ENCODE measurements around the gene MYL4. TPM values are rescaled to one million over a fixed set of nuclear protein-coding genes. Genes with fewer than 3 reads are reported as not detected.

Gene MYL4
- total RNA-seq, 4 donors from 2014 or later = not detected

- TF ChIP-seq CTCF (IDR thresholded peaks at IDR 0.05; ENCODE audit: low read depth) = no peak
These were observed 56.9 kb downstream of the MYL4 start for GRCh38 chr17:47265983-47266541.

GRCh38 chr17:47266782-47267181 is 57.6 kb downstream of the MYL4 start:
- TF ChIP-seq CTCF (IDR thresholded peaks at IDR 0.05; ENCODE audit: low read depth) = no peak

GRCh38 chr17:47267354-47267828 is 58.2 kb downstream of the MYL4 start:
- no peak for TF ChIP-seq CTCF (IDR thresholded peaks at IDR 0.05; ENCODE audit: low read depth)

- TF ChIP-seq CTCF (IDR thresholded peaks at IDR 0.05; ENCODE audit: low read depth) = no peak
These were observed 62.0 kb downstream of the MYL4 start for GRCh38 chr17:47270946-47271705.

- no peak for TF ChIP-seq CTCF (IDR thresholded peaks at IDR 0.05; ENCODE audit: low read depth)
These were observed 63.3 kb downstream of the MYL4 start for GRCh38 chr17:47272491-47272890.

- no peak for TF ChIP-seq CTCF (IDR thresholded peaks at IDR 0.05; ENCODE audit: low read depth)
These were observed 64.1 kb downstream of the MYL4 start for GRCh38 chr17:47273245-47273644.

Small RNAs within 50 kb of the gene (small RNA-seq; reads per million reads assigned to genes)
- gene RNU7-186P = not detected

Other genes starting within 250 kb of the MYL4 start
- under 1 TPM in 2 of 4 donors, not detected in 2; 0.66 to 0.75 TPM for gene RPRML, start 230.1 kb upstream of the MYL4 start, total RNA-seq
- 100 to 1,000 TPM in 1 of 4 donors, 10 to 100 TPM in 3; 62.5 to 129 (median 71.8) TPM for gene CDC27, start 20.1 kb upstream of the MYL4 start, total RNA-seq
- gene ITGB3, start 44.5 kb downstream of the MYL4 start, total RNA-seq = 10 to 100 TPM in 3 of 4 donors, 1 to 10 TPM in 1; 9.8 to 22.6 (median 13.8) TPM
- gene EFCAB13, start 114.6 kb downstream of the MYL4 start, total RNA-seq = 10 to 100 TPM in 2 of 4 donors, 1 to 10 TPM in 2; 6.4 to 13.0 (median 11.0) TPM

Data from subcutaneous adipose tissue (tissue), 4 donors.